ENCODE results near the gene C1QB.

GRCh38 chr1:22702296-22703085 is 49.5 kb downstream of the C1QB start:
- no peak for TF ChIP-seq HNF4A (conservative IDR thresholded peaks at IDR 0.05)
- no peak for TF ChIP-seq CTCF (IDR thresholded peaks at IDR 0.05; ENCODE audit: low read depth, low read length, missing input control)
- TF ChIP-seq GABPA (IDR thresholded peaks at IDR 0.05 in 1 of 2, conservative IDR thresholded peaks at IDR 0.05 in 1 of 2), result no peak
- TF ChIP-seq JUND (IDR thresholded peaks at IDR 0.05), result no peak
- TF ChIP-seq SP1 (IDR thresholded peaks at IDR 0.05), result no peak
- TF ChIP-seq MAX (IDR thresholded peaks at IDR 0.05), result no peak
- TF ChIP-seq ZBTB33 (IDR thresholded peaks at IDR 0.05), result no peak
- TF ChIP-seq RAD21 (IDR thresholded peaks at IDR 0.05), result no peak
- no peak for TF ChIP-seq HNF4G (IDR thresholded peaks at IDR 0.05)
- no peak for TF ChIP-seq ATF3 (IDR thresholded peaks at IDR 0.05)
- no peak for TF ChIP-seq TAF1 (conservative IDR thresholded peaks at IDR 0.05)
- TF ChIP-seq REST (IDR thresholded peaks at IDR 0.05), result no peak
- TF ChIP-seq NR2F2 (IDR thresholded peaks at IDR 0.05), result peak; percentile 45

Measured in liver (tissue), 3 donors.